GM12891 (cell line): ENCODE results near the gene UBE2M.

Experiments
- PAX5 ChIP-seq: IDR thresholded peaks from 2 replicates; pipeline ENCODE4 v1.6.1; 2011; ENCODE audit warnings: low read length, moderate library complexity, mild to moderate bottlenecking; ENCODE audit not compliant: insufficient read depth, severe bottlenecking
- POLR2A ChIP-seq: IDR thresholded peaks from 2 replicates; pipeline ENCODE4 v1.6.1; 2011; ENCODE audit warnings: low read depth, low read length, control low read depth
- POLR2AphosphoS5 ChIP-seq: IDR thresholded peaks from 2 replicates; pipeline ENCODE4 v1.6.1; 2011; ENCODE audit warnings: low read depth, low read length, control low read depth
- SPI1 ChIP-seq: IDR thresholded peaks from 2 replicates; pipeline ENCODE4 v1.6.1; 2011; ENCODE audit warnings: low read depth, low read length, control low read depth
- TAF1 ChIP-seq: IDR thresholded peaks from 2 replicates; pipeline ENCODE4 v1.6.1; 2011; ENCODE audit warnings: low read depth, low read length, control low read depth

- TF ChIP-seq SPI1, result 0 out of 2 replicates have a peak, but pooled peaks have one; percentile 1
- no peak for TF ChIP-seq POLR2AphosphoS5
- TF ChIP-seq POLR2A, result no peak
- TF ChIP-seq TAF1, result no peak; the same call in 1 of the 2 replicates
- TF ChIP-seq PAX5, result no peak
These were observed 338 bp upstream of the UBE2M start for GRCh38 chr19:58558623-58559274.
